ENCODE results near the gene TFIP11. TPM values are rescaled to one million over a fixed set of nuclear protein-coding genes. Genes with fewer than 3 reads are reported as not detected.
A peak's percentile ranks its signal among the peaks of the same experiment; 100 is the strongest.

The TFIP11 gene
- total RNA-seq, 3 donors from 2014 or later: 27.5 to 34.5 (median 29.0) TPM

DNA sequence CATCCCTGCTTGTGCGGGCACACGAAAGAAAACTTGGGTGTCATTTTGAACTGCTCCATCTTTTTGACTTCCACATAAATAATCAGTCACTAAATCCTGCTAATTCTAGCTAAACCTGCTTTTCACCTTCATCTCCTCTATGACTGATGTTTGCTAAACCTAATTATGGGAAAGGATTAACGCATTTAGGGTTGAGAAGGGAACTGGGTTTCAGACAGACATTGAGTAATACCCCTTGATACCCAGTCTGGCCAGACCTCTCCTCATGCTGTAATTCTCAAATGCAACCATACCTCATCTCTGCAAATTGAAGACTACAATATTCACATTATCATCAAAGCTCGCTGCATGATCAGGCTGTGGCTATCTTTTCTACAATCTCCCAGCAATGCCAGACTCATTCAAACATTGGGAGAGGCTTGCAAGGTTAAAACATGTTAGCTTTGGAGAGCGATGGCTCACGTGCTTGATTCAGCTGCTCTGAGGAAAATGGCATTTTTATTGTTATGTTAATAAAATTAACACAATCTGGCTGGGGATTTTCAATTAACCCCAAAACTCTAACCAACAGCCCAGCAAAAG is 31.1 kb downstream of the TFIP11 start:
- Histone ChIP-seq H3K36me3 (no peaks in the 10 kb centered on the region), H3K27me3 (no peaks in the 10 kb centered on the region), H3K4me1 (peaks cover 13 to 14% of the 10 kb centered on the region in 2 donors), H3K9me3 (no peaks in the 10 kb centered on the region), H3K4me3 (no peak overlapping the region), H3K27ac (no peak overlapping the region)
- DNase-seq (ENCODE audit: low spot score in 2 of 2): no peak
- TF ChIP-seq CTCF (IDR thresholded peaks at IDR 0.05): no peak
- TF ChIP-seq POLR2A (IDR thresholded peaks at IDR 0.05): no peak
- TF ChIP-seq POLR2AphosphoS5 (IDR thresholded peaks at IDR 0.05): no peak
- intact Hi-C loops (cut with DNase I; ENCODE audit: low total_unique reads): no loop called here

DNA sequence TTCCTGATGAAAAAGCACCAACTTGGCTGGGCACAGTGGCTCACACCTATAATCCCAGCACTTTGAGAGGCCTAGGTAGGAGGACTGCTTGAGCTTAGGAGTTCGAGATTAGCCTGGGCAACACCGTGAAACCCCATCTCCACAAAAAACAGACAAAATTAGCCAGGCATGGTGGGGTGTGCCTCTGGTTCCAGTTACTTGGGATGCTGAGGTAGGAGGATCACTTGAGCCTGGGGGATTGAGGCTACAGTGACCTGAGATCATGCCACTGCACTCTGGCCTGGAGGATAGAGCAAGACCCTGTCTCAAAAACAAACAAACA is 31.7 kb downstream of the TFIP11 start:
- no peaks in the 10 kb centered on the region for H3K9me3 ChIP-seq
- no peaks in the 10 kb centered on the region for H3K36me3 ChIP-seq
- peak overlapping the region in 1 of 2 donors; percentile 29 for H3K27ac ChIP-seq
- peaks cover 13 to 14% of the 10 kb centered on the region in 2 donors for H3K4me1 ChIP-seq
- TF ChIP-seq POLR2AphosphoS5 (IDR thresholded peaks at IDR 0.05) (no peak), POLR2A (IDR thresholded peaks at IDR 0.05) (no peak), CTCF (IDR thresholded peaks at IDR 0.05) (no peak)
- peak overlapping the region in 1 of 3 donors; percentile 53 for H3K4me3 ChIP-seq
- DNase-seq (ENCODE audit: low spot score in 2 of 2): no peak
- intact Hi-C loops (cut with DNase I; ENCODE audit: low total_unique reads): no loop called here
- no peaks in the 10 kb centered on the region for H3K27me3 ChIP-seq

- intact Hi-C loops (cut with DNase I; ENCODE audit: low total_unique reads): no loop called here
- no peak for DNase-seq (ENCODE audit: low spot score in 2 of 2)
- Histone ChIP-seq H3K9me3 (no peaks in the 10 kb centered on the region), H3K27me3 (no peaks in the 10 kb centered on the region), H3K27ac (peak overlapping the region; percentile 40 to 57), H3K4me1 (peaks cover 10 to 13% of the 10 kb centered on the region in 2 donors), H3K4me3 (peak overlapping the region in 2 of 3 donors; percentile 19 to 53), H3K36me3 (no peaks in the 10 kb centered on the region)
- TF ChIP-seq POLR2A (IDR thresholded peaks at IDR 0.05): no peak
- TF ChIP-seq CTCF (IDR thresholded peaks at IDR 0.05): no peak
- no peak for TF ChIP-seq POLR2AphosphoS5 (IDR thresholded peaks at IDR 0.05)
These were observed 32.3 kb downstream of the TFIP11 start for GRCh38 chr22:26479792-26480610.

DNA sequence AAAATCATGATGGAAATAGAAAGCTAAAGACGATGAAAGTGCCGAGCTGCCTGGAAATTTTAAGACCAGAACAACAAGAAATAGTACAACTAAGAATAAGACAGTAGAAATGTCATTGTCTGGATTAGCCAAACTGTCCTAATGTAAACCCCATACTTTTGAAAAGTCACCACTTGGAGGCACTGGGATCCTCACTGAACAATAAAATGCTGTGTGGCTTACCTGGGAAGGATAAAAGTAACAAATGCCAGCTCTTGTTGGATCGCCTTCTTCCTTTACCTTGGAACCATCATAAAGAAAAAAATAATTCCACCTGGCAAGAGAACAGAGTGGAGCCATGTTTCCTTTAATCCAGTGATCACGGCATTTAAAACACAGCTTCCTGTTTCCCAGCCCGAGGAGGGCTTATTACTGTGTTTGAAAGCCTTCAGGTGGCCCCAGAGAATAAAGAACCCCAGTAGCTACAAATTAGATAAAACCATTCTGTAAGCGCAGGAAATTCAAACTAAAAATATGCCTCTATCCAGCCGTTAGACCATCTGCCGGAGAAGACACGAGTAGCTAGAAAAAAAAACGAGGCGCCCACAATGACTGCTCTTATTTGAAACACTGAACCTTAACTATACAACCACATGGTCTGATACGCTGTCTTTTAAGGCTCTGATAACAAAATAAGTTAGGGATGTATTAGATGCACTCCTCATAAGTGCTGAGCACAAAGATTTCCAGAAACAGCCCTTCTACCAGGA is 33.1 kb downstream of the TFIP11 start:
- no peak for DNase-seq (ENCODE audit: low spot score in 2 of 2)
- peak overlapping the region in 2 of 3 donors; percentile 19 to 53 for H3K4me3 ChIP-seq
- H3K36me3 ChIP-seq: no peaks in the 10 kb centered on the region
- H3K9me3 ChIP-seq: no peaks in the 10 kb centered on the region
- peak overlapping the region; percentile 40 to 57 for H3K27ac ChIP-seq
- intact Hi-C loops (cut with DNase I; ENCODE audit: low total_unique reads): no loop called here
- peaks cover 3 to 13% of the 10 kb centered on the region in 2 donors for H3K4me1 ChIP-seq
- TF ChIP-seq CTCF (IDR thresholded peaks at IDR 0.05) (no peak), POLR2A (IDR thresholded peaks at IDR 0.05) (no peak), POLR2AphosphoS5 (IDR thresholded peaks at IDR 0.05) (no peak)
- no peaks in the 10 kb centered on the region for H3K27me3 ChIP-seq

- no peak for DNase-seq (ENCODE audit: low spot score in 2 of 2)
- intact Hi-C loops (cut with DNase I; ENCODE audit: low total_unique reads): no loop called here
- Histone ChIP-seq H3K27ac (no peak overlapping the region), H3K9me3 (no peaks in the 10 kb centered on the region), H3K27me3 (no peaks in the 10 kb centered on the region), H3K4me3 (no peak overlapping the region), H3K36me3 (no peaks in the 10 kb centered on the region), H3K4me1 (peaks cover 0 to 13% of the 10 kb centered on the region in 2 donors)
- TF ChIP-seq POLR2AphosphoS5 (IDR thresholded peaks at IDR 0.05): no peak
- no peak for TF ChIP-seq CTCF (IDR thresholded peaks at IDR 0.05)
- TF ChIP-seq POLR2A (IDR thresholded peaks at IDR 0.05): no peak
These were observed 34.9 kb downstream of the TFIP11 start for GRCh38 chr22:26477341-26477731.
